Measurements from ENCODE around the gene EML1.

Gene EML1

DNA sequence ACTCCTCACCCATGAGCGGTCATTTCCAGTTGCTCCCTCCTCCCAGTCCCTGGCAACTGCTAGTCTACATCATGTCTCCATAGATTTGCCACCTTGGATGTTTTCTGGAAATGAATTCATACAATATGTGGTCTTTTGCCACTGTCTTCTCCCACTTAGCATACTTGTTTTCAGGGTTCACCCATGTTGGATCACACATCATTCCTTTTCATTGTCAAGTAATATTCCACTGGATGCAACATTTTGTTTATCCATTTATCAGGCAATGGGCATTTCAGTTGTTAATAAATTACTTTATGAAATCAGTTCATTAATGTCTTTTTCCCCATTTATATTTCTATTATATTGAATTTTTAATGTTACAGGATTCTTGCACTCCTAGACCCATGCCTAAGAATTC lies 64.3 kb downstream of the EML1 start:
- in situ Hi-C loops (cut with MboI; ENCODE audit: low sequenced_read_pairs, unreplicated experiment): no loop called here
- no peak for DNase-seq (ENCODE audit: low spot score)
- TF ChIP-seq, protein P1, sequence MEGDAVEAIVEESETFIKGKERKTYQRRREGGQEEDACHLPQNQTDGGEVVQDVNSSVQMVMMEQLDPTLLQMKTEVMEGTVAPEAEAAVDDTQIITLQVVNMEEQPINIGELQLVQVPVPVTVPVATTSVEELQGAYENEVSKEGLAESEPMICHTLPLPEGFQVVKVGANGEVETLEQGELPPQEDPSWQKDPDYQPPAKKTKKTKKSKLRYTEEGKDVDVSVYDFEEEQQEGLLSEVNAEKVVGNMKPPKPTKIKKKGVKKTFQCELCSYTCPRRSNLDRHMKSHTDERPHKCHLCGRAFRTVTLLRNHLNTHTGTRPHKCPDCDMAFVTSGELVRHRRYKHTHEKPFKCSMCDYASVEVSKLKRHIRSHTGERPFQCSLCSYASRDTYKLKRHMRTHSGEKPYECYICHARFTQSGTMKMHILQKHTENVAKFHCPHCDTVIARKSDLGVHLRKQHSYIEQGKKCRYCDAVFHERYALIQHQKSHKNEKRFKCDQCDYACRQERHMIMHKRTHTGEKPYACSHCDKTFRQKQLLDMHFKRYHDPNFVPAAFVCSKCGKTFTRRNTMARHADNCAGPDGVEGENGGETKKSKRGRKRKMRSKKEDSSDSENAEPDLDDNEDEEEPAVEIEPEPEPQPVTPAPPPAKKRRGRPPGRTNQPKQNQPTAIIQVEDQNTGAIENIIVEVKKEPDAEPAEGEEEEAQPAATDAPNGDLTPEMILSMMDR (IDR thresholded peaks at IDR 0.05; ENCODE audit: borderline replicate concordance, control extremely low read depth, extremely low read depth, insufficient read depth, missing control alignments): no peak

DNA sequence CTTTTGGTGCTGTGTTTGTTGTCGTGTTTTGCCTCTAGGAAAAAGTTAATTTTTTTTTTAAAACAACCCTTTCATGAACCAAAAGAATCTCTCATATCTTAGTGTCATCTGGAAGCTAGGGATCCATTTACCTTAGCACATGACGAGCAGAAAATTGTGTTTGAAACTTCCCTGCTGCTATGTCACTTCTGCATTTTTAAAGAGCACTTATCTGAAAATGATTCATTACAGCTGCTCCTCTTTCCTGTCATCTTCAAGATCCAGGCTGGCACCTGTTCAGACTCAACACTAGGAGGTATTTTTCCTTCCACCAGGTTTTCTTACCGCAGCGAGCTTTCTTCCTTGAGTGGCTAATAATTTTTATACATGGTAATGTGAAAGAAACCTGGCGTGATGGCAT lies 67.0 kb downstream of the EML1 start:
- no peak for DNase-seq (ENCODE audit: low spot score)
- in situ Hi-C loops (cut with MboI; ENCODE audit: low sequenced_read_pairs, unreplicated experiment): no loop called here
- TF ChIP-seq, protein P1 (IDR thresholded peaks at IDR 0.05; ENCODE audit: borderline replicate concordance, control extremely low read depth, extremely low read depth, insufficient read depth, missing control alignments): no peak

DNA sequence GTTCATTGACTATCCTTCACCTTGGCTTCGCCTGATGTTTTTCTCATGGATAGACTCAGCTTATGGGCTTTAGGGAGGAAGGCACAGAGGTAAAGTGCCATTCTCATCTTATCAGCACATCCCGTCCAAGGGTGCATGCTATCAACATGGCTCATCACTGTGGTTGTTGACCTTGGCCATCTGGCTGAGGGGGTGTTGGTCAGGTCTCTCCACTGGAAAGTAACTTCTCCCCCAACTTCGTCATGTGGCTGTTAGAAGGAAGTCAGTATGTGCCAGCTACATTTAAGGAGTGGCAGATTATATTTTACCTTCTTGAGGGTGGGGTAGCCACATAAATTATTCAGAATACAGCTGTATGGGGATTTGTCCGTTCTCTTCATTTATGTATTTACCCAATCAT lies 68.9 kb downstream of the EML1 start:
- in situ Hi-C loops (cut with MboI; ENCODE audit: low sequenced_read_pairs, unreplicated experiment): no loop called here
- no peak for DNase-seq (ENCODE audit: low spot score)
- TF ChIP-seq, protein P1 (IDR thresholded peaks at IDR 0.05; ENCODE audit: borderline replicate concordance, control extremely low read depth, extremely low read depth, insufficient read depth, missing control alignments): no peak

DNA sequence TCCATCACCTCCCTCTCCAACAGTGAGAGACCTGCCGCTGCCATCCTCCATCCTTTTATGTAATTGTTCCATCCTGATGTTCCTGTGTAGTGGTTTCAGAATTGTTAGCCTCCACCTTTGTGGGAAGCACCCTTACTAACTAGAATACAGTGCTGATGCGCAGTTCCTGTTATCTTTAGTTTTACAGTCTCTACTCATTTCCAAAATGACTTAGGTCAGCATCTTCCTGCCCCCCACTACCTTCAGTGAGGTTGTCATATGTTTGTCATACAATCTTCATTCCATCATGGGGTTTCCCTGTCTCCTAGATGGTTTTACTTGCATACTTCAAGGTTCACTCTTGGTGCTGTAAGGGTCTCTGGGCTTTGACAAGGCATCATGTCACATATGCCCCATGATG lies 69.8 kb downstream of the EML1 start:
- in situ Hi-C loops (cut with MboI; ENCODE audit: low sequenced_read_pairs, unreplicated experiment): no loop called here
- no peak for DNase-seq (ENCODE audit: low spot score)
- TF ChIP-seq, protein P1 (IDR thresholded peaks at IDR 0.05; ENCODE audit: borderline replicate concordance, control extremely low read depth, extremely low read depth, insufficient read depth, missing control alignments): no peak

DNA sequence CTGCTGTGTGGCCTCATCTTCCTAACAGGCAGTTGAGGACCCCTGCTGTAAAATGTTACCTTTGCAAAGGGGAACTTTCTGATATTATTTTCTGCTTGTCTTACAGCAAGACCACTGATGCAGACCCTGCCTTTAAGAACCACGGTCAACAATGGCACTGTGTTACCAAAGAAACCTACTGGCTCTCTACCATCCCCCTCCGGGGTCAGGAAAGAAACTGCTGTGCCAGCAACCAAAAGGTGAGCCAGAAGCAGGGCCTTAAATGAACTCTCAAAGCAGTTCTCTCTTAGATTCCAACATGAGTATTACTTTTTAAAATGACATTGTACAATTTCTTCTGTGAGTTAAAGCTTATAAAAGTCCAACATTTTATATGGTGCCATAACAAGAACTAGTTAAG lies 72.2 kb downstream of the EML1 start:
- in situ Hi-C loops (cut with MboI; ENCODE audit: low sequenced_read_pairs, unreplicated experiment): no loop called here
- no peak for DNase-seq (ENCODE audit: low spot score)
- TF ChIP-seq, protein P1 (IDR thresholded peaks at IDR 0.05; ENCODE audit: borderline replicate concordance, control extremely low read depth, extremely low read depth, insufficient read depth, missing control alignments): no peak

DNA sequence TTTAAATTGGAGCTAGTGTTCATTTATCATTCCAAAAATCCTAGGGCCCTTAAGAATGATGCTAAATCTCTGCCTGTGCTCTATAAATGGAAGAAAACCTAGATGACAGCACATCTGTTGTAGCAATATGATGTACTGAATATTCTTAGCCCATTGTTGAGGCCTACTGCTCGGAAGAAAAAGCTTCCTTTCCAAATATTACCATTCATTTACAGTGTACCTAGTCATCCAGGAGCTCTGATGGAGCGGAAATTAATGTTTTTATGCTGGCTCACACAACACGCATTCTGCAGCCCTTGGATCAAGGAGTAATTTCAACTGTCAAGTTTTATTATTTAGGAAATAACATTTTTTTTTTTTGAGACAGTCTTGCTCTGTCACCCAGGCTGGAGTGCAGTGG lies 77.4 kb downstream of the EML1 start:
- TF ChIP-seq, protein P1 (IDR thresholded peaks at IDR 0.05; ENCODE audit: borderline replicate concordance, control extremely low read depth, extremely low read depth, insufficient read depth, missing control alignments): no peak
- in situ Hi-C loops (cut with MboI; ENCODE audit: low sequenced_read_pairs, unreplicated experiment): no loop called here
- DNase-seq (ENCODE audit: low spot score): no peak

DNA sequence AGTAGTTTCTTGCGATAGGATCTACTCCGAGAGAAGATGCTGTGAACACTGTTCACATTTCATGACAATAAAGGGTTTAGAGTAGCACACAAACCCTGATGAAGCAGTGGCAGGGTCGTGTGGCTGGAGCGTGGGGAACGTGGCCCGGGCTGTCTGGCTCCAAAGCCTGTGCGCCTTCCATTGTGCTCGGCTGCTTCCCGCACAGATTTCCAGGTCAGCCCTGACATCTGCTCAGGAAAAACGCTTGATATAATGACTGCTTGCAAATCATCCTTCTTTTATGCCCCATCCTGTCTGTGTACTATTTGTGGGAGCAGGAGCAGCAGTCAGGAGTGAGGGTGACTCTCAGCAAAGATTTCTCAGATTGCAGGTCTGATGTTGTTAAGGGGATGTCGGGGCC lies 78.6 kb downstream of the EML1 start:
- in situ Hi-C loops (cut with MboI; ENCODE audit: low sequenced_read_pairs, unreplicated experiment): no loop called here
- TF ChIP-seq, protein P1 (IDR thresholded peaks at IDR 0.05; ENCODE audit: borderline replicate concordance, control extremely low read depth, extremely low read depth, insufficient read depth, missing control alignments): no peak
- no peak for DNase-seq (ENCODE audit: low spot score)
